ENCODE data around the gene PRPF40B. TPM values are rescaled to one million over a fixed set of nuclear protein-coding genes. Genes with fewer than 3 reads are reported as not detected.
A peak's percentile ranks its signal among the peaks of the same experiment; 100 is the strongest.

PRPF40B gene
- polyA plus RNA-seq, 2 of the 4 experiments (the other 2 are of a cell fraction) = 15.0 to 17.0 TPM

DNA sequence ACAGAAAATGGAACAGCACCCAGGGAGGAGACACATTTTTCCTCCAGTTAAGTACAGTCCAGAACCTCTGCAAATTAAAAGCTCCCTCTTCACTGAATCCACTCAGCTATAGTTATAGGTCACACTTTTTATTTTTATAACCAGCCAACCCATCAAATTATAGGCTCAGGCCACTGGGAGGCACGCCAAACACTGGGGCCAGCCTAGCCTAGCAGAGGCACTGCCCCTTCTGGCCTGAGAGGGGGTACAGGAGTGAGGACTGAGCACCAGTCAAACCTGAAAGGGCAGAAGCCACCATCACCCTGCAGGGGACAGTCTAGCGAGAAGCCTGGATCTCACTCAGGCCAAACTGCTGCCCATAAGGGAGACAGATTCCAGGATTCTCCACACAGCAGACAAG is 64.6 kb downstream of the PRPF40B start:
- Histone ChIP-seq H3K4me3 (no peak overlapping the region), H3K9me3 (no peaks in the 10 kb centered on the region), H3K4me1 (no peaks in the 10 kb centered on the region), H3K4me2 (no peak overlapping the region), H3K27ac (no peak overlapping the region)
- 64% methylated on average over 2 of the region's 2 CpGs for WGBS (ENCODE audit: missing lambda C conversion rate)
- ChIA-PET POLR2A (no interaction called here), CTCF (interaction anchor here (1.5 kb wide), 1 partner anchor 25 kb away, joined by 5 read pairs; no protein-coding TSS in a partner anchor)
- TF ChIP-seq, protein P1, sequence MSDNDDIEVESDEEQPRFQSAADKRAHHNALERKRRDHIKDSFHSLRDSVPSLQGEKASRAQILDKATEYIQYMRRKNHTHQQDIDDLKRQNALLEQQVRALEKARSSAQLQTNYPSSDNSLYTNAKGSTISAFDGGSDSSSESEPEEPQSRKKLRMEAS (IDR thresholded peaks at IDR 0.05) = no peak
- TF ChIP-seq KDM5A (IDR thresholded peaks at IDR 0.05) (no peak), PBX3 (IDR thresholded peaks at IDR 0.05) (no peak), FOXS1 (CRISPR knock-in tag; IDR thresholded peaks at IDR 0.05) (no peak), FOSB (CRISPR knock-in tag; IDR thresholded peaks at IDR 0.05) (no peak), MAZ (IDR thresholded peaks at IDR 0.05; ENCODE audit: borderline replicate concordance, low read depth, low read length) (no peak), EHF (CRISPR knock-in tag; IDR thresholded peaks at IDR 0.05) (no peak), HMGXB4 (CRISPR knock-in tag; IDR thresholded peaks at IDR 0.05; ENCODE audit: borderline replicate concordance) (no peak), POLR2AphosphoS2 (conservative IDR thresholded peaks at IDR 0.05; ENCODE audit: low read length) (no peak), HEYL (CRISPR knock-in tag; IDR thresholded peaks at IDR 0.05) (no peak), JUNB (IDR thresholded peaks at IDR 0.05) (no peak), ZNF302 (CRISPR knock-in tag; IDR thresholded peaks at IDR 0.05) (no peak)
- DNase-seq (ENCODE audit: low read depth in 1 of 2, low spot score in 1 of 2) (no peak), ATAC-seq (peak; percentile 83 to 84), FAIRE-seq (no peak)

DNA sequence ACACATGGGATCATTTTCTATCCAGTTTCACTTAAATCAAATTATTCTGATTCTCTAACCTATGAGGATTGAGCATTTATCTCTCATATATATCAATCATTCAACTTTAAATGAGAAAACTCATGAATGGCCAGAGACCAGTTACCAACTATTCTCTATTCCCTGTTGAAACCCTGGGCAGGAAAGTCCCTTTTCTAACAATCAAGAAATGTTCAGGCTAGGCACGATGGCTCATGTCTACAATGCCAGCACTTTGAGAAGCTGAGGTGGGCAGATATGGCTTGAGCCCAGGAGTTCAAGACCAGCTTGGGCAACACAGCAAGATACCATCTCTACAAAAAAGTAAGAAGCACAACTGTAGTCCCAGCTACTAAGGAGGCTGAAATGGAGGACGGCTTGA is 65.9 kb downstream of the PRPF40B start:
- H3K4me1 ChIP-seq = no peaks in the 10 kb centered on the region
- TF ChIP-seq NFE2L2 (conservative IDR thresholded peaks at IDR 0.05; ENCODE audit: low read length) = no peak
- no peak for TF ChIP-seq POLR2A (IDR thresholded peaks at IDR 0.05; ENCODE audit: low read length)
- no peak for TF ChIP-seq HOXB5 (CRISPR knock-in tag; IDR thresholded peaks at IDR 0.05)
- TF ChIP-seq CHD4 (IDR thresholded peaks at IDR 0.05; ENCODE audit: borderline replicate concordance) = no peak
- no peak for TF ChIP-seq FOXS1 (CRISPR knock-in tag; IDR thresholded peaks at IDR 0.05)
- TF ChIP-seq HOXB13 (CRISPR knock-in tag; IDR thresholded peaks at IDR 0.05; ENCODE audit: low read depth) = no peak
- TF ChIP-seq FOSL2 (IDR thresholded peaks at IDR 0.05) = no peak
- no peak for TF ChIP-seq FOSL2 (CRISPR knock-in tag; IDR thresholded peaks at IDR 0.05)
- TF ChIP-seq PHF8 (IDR thresholded peaks at IDR 0.05; ENCODE audit: borderline replicate concordance, low read depth) = no peak
- no peak for TF ChIP-seq NPAS2 (CRISPR knock-in tag; IDR thresholded peaks at IDR 0.05; ENCODE audit: borderline replicate concordance)
- TF ChIP-seq CBX8 (IDR thresholded peaks at IDR 0.05) = no peak
- H3K4me3 ChIP-seq = no peak overlapping the region
- no peak overlapping the region for H3K27ac ChIP-seq
- H3K4me2 ChIP-seq = no peak overlapping the region
- CTCF ChIA-PET = interaction anchor here (1.4 to 3.1 kb wide), 4 partner anchors 14 to 44 kb away, joined by 5 to 11 read pairs (median 5); no protein-coding TSS in a partner anchor
- H3K9me3 ChIP-seq = no peaks in the 10 kb centered on the region
- ATAC-seq (no peak), DNase-seq (ENCODE audit: low read depth in 1 of 2, low spot score in 1 of 2) (no peak), FAIRE-seq (no peak)
- POLR2A ChIA-PET = no interaction called here
- WGBS (ENCODE audit: missing lambda C conversion rate) = 59% methylated on average over 2 of the region's 2 CpGs

GRCh38 chr12:49689785-49690184 is 66.4 kb downstream of the PRPF40B start:
- CTCF ChIA-PET = interaction anchor here (1.4 to 3.1 kb wide), 4 partner anchors 14 to 45 kb away, joined by 5 to 11 read pairs (median 6); no protein-coding TSS in a partner anchor
- FAIRE-seq = no peak
- no peak for ATAC-seq

More at GRCh38 chr12:49689785-49690184, 66.4 kb downstream of the PRPF40B start:
- POLR2A ChIA-PET = no interaction called here
- H3K9me3 ChIP-seq = no peaks in the 10 kb centered on the region
- H3K27ac ChIP-seq = no peak overlapping the region
- no peak for TF ChIP-seq RAD21 (conservative IDR thresholded peaks at IDR 0.05 in 1 of 2, IDR thresholded peaks at IDR 0.05 in 1 of 2)
- no peak overlapping the region for H3K4me2 ChIP-seq
- no peaks in the 10 kb centered on the region for H3K4me1 ChIP-seq
- H3K4me3 ChIP-seq = no peak overlapping the region
- no peak for DNase-seq (ENCODE audit: low read depth in 1 of 2, low spot score in 1 of 2)

All from A549 (cell line).